Neuronal stem cell (in vitro differentiated cells): ENCODE measurements around the gene FBXO21.

Source experiments
- DNase-seq: peaks from one replicate; pipeline ENCODE4 v3.0.0-alpha.2; 2013; ENCODE audit warnings: low spot score
- H2AFZ ChIP-seq: one replicate; pipeline ENCODE4 v1.6.1; 2013; ENCODE audit warnings: mild to moderate bottlenecking, low read length, inconsistent platforms
- H2AK5ac ChIP-seq: 2 replicates; pipeline ENCODE4 v1.6.1; 2013; ENCODE audit warnings: low read depth, mild to moderate bottlenecking, inconsistent platforms, low read length, moderate library complexity, mixed read lengths
- H2BK120ac ChIP-seq: 2 replicates; pipeline ENCODE4 v1.6.1; 2013; ENCODE audit warnings: low read depth, mild to moderate bottlenecking, inconsistent platforms, low read length, moderate library complexity, mixed read lengths
- H2BK12ac ChIP-seq: one replicate; pipeline ENCODE4 v1.6.1; 2013; ENCODE audit warnings: low read length, inconsistent platforms
- H2BK15ac ChIP-seq: 2 replicates; pipeline ENCODE4 v1.6.1; 2013; ENCODE audit warnings: mild to moderate bottlenecking, low read length, inconsistent platforms, mixed read lengths
- H2BK5ac ChIP-seq: one replicate; pipeline ENCODE4 v1.6.1; 2013; ENCODE audit warnings: inconsistent platforms, mild to moderate bottlenecking, low read length, moderate library complexity
- H3K14ac ChIP-seq: one replicate; pipeline ENCODE4 v1.6.1; 2013; ENCODE audit warnings: low read length, inconsistent platforms
- H3K18ac ChIP-seq: 2 replicates; pipeline ENCODE4 v1.6.1; 2013; ENCODE audit warnings: low read length, inconsistent platforms
- H3K23ac ChIP-seq: 2 replicates; pipeline ENCODE4 v1.6.1; 2013; ENCODE audit warnings: low read depth, mild to moderate bottlenecking, mixed read lengths, low read length, inconsistent platforms; ENCODE audit not compliant: poor library complexity
- H3K27ac ChIP-seq: replicated peaks from 3 replicates; pipeline ENCODE4 v1.5.1; 2013; ENCODE audit warnings: low read length, inconsistent platforms
- H3K27me3 ChIP-seq, 3 experiments: 2 replicates each; pipeline ENCODE4 v1.6.1; 2013; ENCODE audit warnings: low read length in 3 of 3, mild to moderate bottlenecking in 2 of 3, inconsistent platforms in 1 of 3, low read depth in 1 of 3, mixed read lengths in 1 of 3, moderate library complexity in 1 of 3; ENCODE audit not compliant: control insufficient read depth in 3 of 3, insufficient read depth in 3 of 3
- H3K36me3 ChIP-seq, 2 donors: replicated peaks in 1 of 2; 2 replicates each; pipeline ENCODE4 v1.6.1; 2013; ENCODE audit warnings: low read length in 2 of 2; ENCODE audit not compliant: control insufficient read depth in 2 of 2, insufficient read depth in 2 of 2
- H3K4ac ChIP-seq: 2 replicates; pipeline ENCODE4 v1.6.1; 2013; ENCODE audit warnings: inconsistent platforms, mild to moderate bottlenecking, low read length, moderate library complexity
- H3K4me1 ChIP-seq, 2 donors: 1 replicate in 1 of 2; 2 replicates in 1 of 2; pipeline ENCODE4 v1.6.1; 2013; ENCODE audit warnings: low read length in 2 of 2, low read depth in 1 of 2; ENCODE audit not compliant: control insufficient read depth in 2 of 2, insufficient read depth in 1 of 2
- H3K4me2 ChIP-seq: one replicate; pipeline ENCODE4 v1.6.1; 2013; ENCODE audit warnings: mild to moderate bottlenecking, low read length, inconsistent platforms; ENCODE audit not compliant: insufficient read depth, poor library complexity, severe bottlenecking
- H3K4me3 ChIP-seq, 2 donors: 2 replicates each; pipeline ENCODE4 v1.5.1; 2013; ENCODE audit warnings: low read length in 2 of 2, mild to moderate bottlenecking in 2 of 2, inconsistent platforms in 1 of 2, moderate library complexity in 1 of 2
- H3K79me1 ChIP-seq: one replicate; pipeline ENCODE4 v1.6.1; 2013; ENCODE audit warnings: low read depth, mild to moderate bottlenecking, inconsistent platforms, low read length, moderate library complexity
- H3K9ac ChIP-seq: one replicate; pipeline ENCODE4 v1.6.1; 2013; ENCODE audit warnings: mild to moderate bottlenecking, low read depth, low read length, inconsistent platforms; ENCODE audit not compliant: poor library complexity
- H3K9me3 ChIP-seq, 2 donors: replicated peaks in 1 of 2; 2 replicates each; pipeline versions ENCODE3 to v1.6.1; 2013; ENCODE audit warnings: low read length in 2 of 2, mild to moderate bottlenecking in 2 of 2, inconsistent platforms in 1 of 2, low read depth in 1 of 2, mixed read lengths in 1 of 2, moderate library complexity in 1 of 2; ENCODE audit not compliant: control insufficient read depth in 2 of 2, insufficient read depth in 1 of 2
- H4K8ac ChIP-seq: one replicate; pipeline ENCODE4 v1.6.1; 2013; ENCODE audit warnings: low read depth, mild to moderate bottlenecking, inconsistent platforms, low read length, moderate library complexity
- H4K91ac ChIP-seq: one replicate; pipeline ENCODE4 v1.6.1; 2013; ENCODE audit warnings: low read length, low read depth, mild to moderate bottlenecking, inconsistent platforms; ENCODE audit not compliant: poor library complexity
- WGBS, 2 donors: extraction: QIAGEN DNeasy Blood & Tissue Kit; methylation state at CpG; one replicate each; pipeline ENCODE4 v1.1.7; 2013; ENCODE audit warnings: missing lambda C conversion rate in 2 of 2, mixed read lengths in 1 of 2; ENCODE audit not compliant: insufficient read length in 2 of 2, insufficient replicate concordance in 1 of 2; ENCODE audit errors: extremely low coverage in 2 of 2; 5-methylcytosine and 5-hydroxymethylcytosine counted together

Gene FBXO21

DNA sequence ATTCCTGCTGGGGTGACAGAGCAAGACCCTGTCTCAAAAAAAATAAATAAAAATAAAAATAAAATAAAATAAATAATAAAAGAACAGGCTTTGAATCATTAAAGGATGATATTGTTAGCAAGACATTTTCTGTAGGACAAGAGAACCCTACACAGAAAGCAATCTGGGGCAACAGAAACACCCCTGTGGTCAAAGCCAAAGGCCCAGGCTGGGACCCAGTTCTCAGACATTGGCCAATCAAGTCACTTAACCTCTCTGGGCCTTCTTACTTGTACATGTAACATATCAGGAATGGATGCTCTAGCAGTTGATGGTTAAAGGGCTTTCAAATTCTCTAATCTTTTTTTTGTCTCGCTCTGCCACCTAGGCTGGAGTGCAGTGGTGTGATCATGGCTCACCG is 55.5 kb downstream of the FBXO21 start:
- WGBS, 2 donors = no CpG with 5 or more reads among the region's 2 CpGs

DNA sequence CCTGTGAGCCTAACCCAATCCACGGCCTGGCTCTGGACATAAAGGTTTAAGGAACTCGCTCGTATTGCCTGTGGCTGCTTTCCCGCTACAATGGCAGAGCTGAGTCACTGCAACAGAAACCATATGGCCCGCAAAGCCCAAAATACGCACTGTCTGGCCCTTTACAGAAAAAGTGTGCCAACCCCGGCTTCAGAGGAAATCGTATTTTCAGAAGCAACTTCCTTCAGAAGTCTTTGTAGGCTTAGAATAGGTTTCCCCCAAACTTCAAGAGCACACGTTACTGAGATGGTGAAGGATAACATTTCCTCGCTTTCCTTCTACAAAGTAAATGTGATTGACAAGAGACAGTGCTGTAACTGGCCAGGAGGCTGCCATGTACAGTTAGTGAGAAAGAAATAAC is 56.2 kb downstream of the FBXO21 start:
- no peak overlapping the region for H2BK120ac ChIP-seq
- H2BK12ac ChIP-seq = no peak overlapping the region
- no peaks in the 10 kb centered on the region for H3K9me3 ChIP-seq
- H2AFZ ChIP-seq = peak overlapping the region; percentile 49
- H4K8ac ChIP-seq = no peak overlapping the region
- H3K27ac ChIP-seq = no peak overlapping the region
- no peak overlapping the region for H2BK15ac ChIP-seq
- H4K91ac ChIP-seq = no peak overlapping the region
- no peak overlapping the region for H3K23ac ChIP-seq
- no peaks in the 10 kb centered on the region for H3K4me1 ChIP-seq
- H3K4ac ChIP-seq = no peak overlapping the region
- no peaks in the 10 kb centered on the region for H3K27me3 ChIP-seq
- H3K79me1 ChIP-seq = no peaks in the 10 kb centered on the region
- H3K4me2 ChIP-seq = no peak overlapping the region
- no peak overlapping the region for H2BK5ac ChIP-seq
- no peak for DNase-seq
- no CpG with 5 or more reads among the region's 10 CpGs for WGBS, 2 donors
- no peak overlapping the region for H3K18ac ChIP-seq
- no peak overlapping the region for H3K9ac ChIP-seq
- no peaks in the 10 kb centered on the region for H3K36me3 ChIP-seq
- no peak overlapping the region for H3K14ac ChIP-seq
- H3K4me3 ChIP-seq = no peak overlapping the region
- no peak overlapping the region for H2AK5ac ChIP-seq

More for the DNA sequence above, 55.5 kb downstream of the FBXO21 start:
- no peak overlapping the region for H2BK120ac ChIP-seq
- no peaks in the 10 kb centered on the region for H3K79me1 ChIP-seq
- no peaks in the 10 kb centered on the region for H3K4me1 ChIP-seq
- H4K91ac ChIP-seq = no peak overlapping the region
- no peaks in the 10 kb centered on the region for H3K27me3 ChIP-seq
- no peak overlapping the region for H3K18ac ChIP-seq
- H3K4me2 ChIP-seq = no peak overlapping the region
- H3K9me3 ChIP-seq = no peaks in the 10 kb centered on the region
- no peak overlapping the region for H3K14ac ChIP-seq
- H2AFZ ChIP-seq = no peak overlapping the region
- H2BK15ac ChIP-seq = no peak overlapping the region
- no peak for DNase-seq
- no peak overlapping the region for H4K8ac ChIP-seq
- no peak overlapping the region for H2AK5ac ChIP-seq
- H3K4me3 ChIP-seq = no peak overlapping the region
- H3K4ac ChIP-seq = no peak overlapping the region
- H3K23ac ChIP-seq = no peak overlapping the region
- H3K36me3 ChIP-seq = no peaks in the 10 kb centered on the region
- H2BK5ac ChIP-seq = no peak overlapping the region
- no peak overlapping the region for H3K27ac ChIP-seq
- H2BK12ac ChIP-seq = no peak overlapping the region
- H3K9ac ChIP-seq = no peak overlapping the region

GRCh38 chr12:117130801-117131200 is 59.5 kb downstream of the FBXO21 start:
- no peak overlapping the region for H3K18ac ChIP-seq
- H2AK5ac ChIP-seq = no peak overlapping the region
- H3K4me1 ChIP-seq = peaks cover 0 to 1% of the 10 kb centered on the region in 2 donors
- no CpG with 5 or more reads among the region's 7 CpGs for WGBS, 2 donors
- H3K36me3 ChIP-seq = no peaks in the 10 kb centered on the region
- no peak overlapping the region for H4K91ac ChIP-seq
- no peaks in the 10 kb centered on the region for H3K27me3 ChIP-seq
- no peak overlapping the region for H3K9ac ChIP-seq
- H2BK120ac ChIP-seq = no peak overlapping the region
- no peak overlapping the region for H3K27ac ChIP-seq
- no peak for DNase-seq
- H2BK5ac ChIP-seq = no peak overlapping the region
- no peak overlapping the region for H4K8ac ChIP-seq
- no peak overlapping the region for H3K4me3 ChIP-seq
- H3K23ac ChIP-seq = no peak overlapping the region
- H2BK15ac ChIP-seq = no peak overlapping the region
- H3K4ac ChIP-seq = no peak overlapping the region
- no peak overlapping the region for H2BK12ac ChIP-seq
- no peak overlapping the region for H3K14ac ChIP-seq
- H3K4me2 ChIP-seq = no peak overlapping the region
- H3K79me1 ChIP-seq = no peaks in the 10 kb centered on the region
- no peak overlapping the region for H2AFZ ChIP-seq
- H3K9me3 ChIP-seq = peaks cover 0 to 21% of the 10 kb centered on the region in 2 donors

DNA sequence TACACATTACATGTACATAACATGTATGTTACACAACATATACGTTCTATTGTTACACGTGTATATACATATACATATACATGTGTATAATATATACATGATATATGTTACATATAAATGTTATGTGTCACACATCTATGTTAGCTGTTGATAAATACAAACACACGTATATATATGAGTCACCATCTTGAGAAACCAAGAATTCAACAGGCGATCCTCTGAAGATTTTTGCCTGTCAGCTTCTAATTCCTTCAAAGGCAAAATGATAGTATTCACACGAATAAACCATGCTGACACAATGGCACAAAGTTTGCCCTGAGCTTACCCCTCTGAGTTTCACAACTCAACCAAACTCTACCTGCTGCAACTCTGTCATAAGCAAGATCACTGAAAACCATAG is 60.9 kb downstream of the FBXO21 start:
- Histone ChIP-seq H3K9me3 (peaks cover 0 to 21% of the 10 kb centered on the region in 2 donors), H2AFZ (no peak overlapping the region), H3K27ac (no peak overlapping the region), H4K91ac (no peak overlapping the region), H2BK5ac (no peak overlapping the region), H3K14ac (no peak overlapping the region), H3K79me1 (no peaks in the 10 kb centered on the region), H3K4me2 (no peak overlapping the region), H4K8ac (no peak overlapping the region), H2AK5ac (no peak overlapping the region), H3K27me3 (no peaks in the 10 kb centered on the region), H3K4me3 (no peak overlapping the region), H3K36me3 (no peaks in the 10 kb centered on the region), H2BK120ac (no peak overlapping the region), H2BK15ac (no peak overlapping the region), H2BK12ac (no peak overlapping the region), H3K18ac (no peak overlapping the region), H3K4ac (no peak overlapping the region), H3K23ac (no peak overlapping the region), H3K9ac (no peak overlapping the region), H3K4me1 (peaks cover 1 to 4% of the 10 kb centered on the region in 2 donors)
- no CpG with 5 or more reads among the region's 5 CpGs for WGBS, 2 donors
- DNase-seq = no peak
